HCEC 1CT (cell line): ENCODE results near the gene KLF13.

Experiments
- DNase-seq: peaks from one replicate; pipeline ENCODE4 v3.0.0-alpha.2; 2017

KLF13 gene

DNA sequence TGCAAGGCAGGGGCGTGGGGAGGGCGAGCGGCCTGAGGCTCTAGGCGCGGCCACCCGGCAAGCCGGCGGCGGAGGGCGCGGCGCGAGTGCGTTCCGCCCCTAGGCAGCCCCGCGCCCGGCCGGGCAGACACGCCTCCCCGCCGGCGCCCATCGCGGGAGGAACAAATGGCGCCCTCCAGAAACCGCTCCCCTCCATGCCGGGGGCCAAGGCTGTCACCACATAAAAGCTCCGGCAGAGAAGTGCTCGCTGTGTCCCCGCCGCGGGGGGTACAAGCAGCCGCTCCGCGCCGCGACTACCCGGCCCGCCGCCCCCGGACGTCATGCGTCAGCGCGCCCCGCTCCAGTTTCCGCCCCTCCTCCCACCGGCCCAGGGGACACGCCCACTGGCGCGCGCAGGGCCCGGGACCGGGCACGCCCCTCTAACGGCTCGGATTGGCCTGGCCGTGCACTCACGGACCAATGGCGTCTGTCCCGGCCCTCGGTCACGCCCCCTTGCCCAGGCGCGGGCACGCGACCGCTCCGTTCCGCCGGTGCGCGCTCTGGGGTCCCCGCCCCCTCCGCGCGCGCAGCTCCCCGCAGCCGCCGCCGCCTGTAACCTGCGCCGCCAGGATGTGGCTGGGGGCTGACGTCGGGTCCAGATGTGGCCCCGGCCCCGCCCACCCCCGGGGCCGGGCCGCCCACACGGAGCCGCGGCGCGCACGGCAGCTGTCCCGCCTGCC lies at the start of gene KLF13:
Gene KLF13 (plus strand): TSS at position 680 of the 719 bp plus-strand sequence. CDS start 378 bp downstream, outside the sequence.
- DNase-seq, result peak; percentile 97

DNA sequence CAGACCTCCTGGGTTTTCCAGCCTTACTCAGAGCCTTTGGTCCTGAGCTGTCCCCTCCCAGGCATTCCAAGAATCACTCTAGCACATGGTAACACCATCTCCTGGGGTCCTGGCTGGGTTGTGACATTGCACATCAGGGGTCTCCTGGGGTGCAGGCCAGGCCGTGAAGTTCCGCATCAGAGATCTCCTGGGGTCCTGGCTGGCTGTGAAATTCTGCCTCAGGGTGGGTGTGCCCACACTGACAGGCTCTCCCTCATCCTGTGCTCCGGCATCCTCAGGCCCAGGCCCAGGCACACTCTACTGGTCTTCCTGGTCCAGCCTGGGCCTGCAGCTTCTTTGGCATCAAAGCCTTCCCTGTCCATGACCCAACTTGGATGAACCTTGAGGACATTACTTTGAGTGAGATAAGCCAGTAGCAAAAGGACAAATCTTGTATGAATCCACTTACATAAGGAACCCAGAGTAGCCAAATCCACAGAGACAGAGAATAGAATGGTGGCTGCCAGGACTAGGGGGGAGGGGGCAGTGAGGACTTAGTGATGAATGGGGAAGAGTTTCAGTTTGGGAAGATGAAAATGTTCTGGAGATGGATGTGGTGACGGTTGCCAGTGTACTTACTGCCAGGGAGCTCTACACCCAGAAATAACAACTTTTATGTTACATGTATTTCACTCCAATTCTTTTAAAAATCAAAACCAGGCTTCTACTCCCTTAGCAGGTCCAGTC lies 49.1 kb upstream of the KLF13 start:
- DNase-seq, result no peak

DNA sequence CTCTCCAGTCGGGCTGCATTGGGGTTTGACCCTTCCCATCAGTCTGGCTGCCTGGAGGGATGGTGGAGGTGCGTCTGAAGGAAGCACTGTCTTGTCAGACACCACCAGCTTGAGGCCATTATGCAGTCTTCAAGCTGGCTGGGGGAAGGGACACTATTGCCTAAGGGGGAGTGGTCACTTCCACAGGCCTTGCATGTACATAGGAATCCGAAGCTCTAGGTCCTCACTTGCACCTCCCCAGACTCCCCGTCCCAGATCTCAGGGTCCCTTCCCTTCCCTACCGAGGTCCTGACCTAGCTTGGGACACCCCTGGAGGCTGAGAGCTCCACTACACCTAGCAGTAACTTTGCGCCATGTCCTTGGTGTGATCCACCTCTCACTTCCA lies 48.6 kb upstream of the KLF13 start:
- DNase-seq, result no peak

DNA sequence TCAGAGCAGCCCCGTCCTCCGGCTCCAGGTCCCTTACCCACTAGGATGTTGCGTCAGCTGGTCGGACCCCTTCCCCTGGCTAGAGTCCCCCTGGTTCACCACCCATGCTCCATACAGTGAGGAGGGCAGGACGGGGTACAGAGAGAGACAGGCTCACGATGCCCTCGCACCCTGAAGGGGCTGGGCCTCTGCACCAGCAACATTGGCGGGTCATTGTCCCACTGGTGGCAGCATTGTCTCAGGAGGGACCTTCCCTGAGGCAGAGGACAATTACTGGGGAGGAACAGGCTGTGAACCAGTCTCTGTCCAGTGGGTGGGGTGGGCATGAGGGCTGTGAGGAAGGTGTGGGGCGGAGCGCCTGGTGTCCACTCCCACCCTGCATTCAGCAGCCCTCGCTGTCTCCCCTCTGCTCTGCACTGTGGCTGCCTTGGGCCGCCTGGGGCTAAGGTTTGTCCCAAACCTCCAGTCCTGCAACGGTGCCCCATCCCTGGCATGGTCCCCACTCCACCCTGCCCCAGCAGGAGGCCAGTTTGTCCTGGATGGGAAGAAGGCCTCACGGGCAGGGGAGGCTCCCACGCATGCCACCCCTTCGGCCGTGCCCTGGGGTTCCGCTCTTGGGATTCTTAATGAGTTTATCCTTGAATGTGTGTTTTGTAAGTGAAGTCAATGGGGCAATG lies 48.0 kb upstream of the KLF13 start:
- DNase-seq, result no peak

DNA sequence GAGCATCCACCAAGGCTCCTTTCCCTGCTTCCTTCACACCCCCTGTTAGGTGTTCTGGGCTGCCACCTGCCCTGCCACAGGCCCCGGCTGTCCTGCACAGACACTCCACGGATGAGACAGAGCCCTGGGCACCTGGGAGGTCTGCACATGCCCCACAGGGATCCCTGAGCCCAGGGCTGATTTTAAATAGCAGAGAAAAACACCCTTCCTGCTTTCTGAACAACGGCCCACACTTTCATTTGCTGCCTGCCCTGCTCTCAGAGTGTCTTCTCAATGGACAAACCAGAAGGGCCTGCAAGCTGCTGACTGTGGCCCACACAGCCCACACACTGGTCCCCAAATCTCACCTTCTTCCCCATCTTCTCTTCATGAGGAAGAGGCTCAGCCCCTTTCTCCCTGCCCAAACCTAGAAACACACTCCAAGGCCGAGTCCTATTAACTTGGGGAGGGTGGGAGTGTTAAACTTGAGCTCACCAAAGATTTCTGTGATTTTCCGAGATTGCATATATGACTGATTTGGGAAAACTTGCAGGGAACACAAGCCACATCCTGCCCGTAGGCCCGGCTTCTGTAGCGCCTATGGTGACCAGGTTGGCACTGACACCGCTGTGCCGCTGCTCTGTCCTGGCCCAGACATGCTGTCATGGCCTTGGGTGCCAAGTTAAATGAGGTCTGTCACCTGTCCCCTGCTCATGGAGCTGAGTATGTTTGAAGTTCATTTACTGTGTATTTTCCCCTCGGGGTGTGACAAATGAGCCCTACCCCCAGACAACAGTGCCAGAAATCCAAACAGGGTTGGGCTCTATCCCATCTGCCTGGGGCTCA lies 47.2 kb upstream of the KLF13 start:
- no peak for DNase-seq

DNA sequence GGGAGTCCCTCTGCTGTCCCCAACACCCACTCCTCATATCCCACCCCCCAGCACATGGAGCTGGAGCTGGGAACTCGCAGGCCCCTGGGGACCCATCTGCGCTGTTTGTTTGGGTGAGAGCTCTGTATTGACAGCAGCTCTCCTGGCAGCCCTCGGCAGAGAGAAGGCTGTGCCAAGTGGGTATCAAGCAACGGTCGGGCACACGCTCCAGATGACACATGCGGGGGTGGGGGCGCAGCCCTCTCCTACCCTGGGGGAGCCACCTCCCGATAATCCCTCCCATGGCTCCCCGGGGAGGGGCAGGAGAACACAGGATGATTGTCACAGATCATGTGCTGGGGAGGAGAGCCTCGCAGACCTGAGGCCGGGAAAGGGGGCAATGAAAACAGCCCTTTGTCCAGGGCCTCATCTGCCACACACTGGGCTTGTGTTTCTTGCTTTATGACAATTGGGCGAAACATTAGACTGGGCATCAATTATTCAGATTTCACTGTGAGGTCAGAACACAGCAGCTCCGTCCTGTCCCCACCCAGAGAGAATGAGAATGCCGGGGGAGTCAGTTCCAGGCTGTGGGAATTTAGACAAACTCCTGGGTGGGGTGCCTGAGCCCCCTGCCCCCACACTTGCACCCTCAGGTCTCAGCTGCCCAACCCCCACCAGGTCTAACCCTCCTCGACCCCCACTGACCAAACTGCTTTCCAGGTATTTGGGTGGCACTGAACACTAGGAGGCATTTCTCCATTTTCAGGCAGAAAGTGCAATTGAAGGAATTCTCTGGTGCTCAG lies 46.4 kb upstream of the KLF13 start:
- DNase-seq, result no peak

DNA sequence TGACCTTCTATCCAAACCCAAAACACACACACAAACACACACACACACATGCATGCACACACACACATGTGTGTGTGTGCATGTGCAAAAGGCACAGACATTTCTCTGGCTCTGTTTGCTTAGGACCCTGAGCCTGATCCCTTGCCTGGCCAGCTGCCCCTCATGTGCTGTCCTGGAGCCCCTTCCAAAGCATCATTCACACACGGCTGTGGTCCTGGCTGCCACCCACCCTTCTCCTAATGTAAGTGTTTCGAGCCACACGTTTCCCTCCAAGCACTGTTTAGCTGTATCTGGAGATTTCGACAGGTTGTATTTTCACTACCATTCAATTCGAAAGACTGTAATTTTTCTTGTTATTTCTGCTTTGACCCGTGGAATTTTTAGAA lies 45.8 kb upstream of the KLF13 start:
- no peak for DNase-seq

DNA sequence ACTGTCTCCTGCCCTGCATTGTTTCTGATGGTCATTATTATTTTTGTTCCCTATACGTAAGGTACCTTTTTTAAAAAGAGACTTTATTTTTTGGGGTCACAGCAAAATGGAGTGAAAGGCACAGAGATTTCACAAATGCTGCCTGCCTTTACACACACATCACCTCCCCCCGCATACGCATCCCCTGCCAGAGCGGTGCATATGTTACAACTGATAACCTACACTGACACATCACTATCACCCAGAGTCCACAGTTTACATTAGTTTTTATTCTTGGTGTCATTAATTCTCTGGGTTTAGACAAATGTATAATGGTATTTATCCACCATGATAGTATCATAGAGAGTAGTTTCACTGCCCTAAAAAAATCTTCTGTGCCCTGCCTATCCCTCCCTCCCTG lies 43.6 kb upstream of the KLF13 start:
- no peak for DNase-seq

DNA sequence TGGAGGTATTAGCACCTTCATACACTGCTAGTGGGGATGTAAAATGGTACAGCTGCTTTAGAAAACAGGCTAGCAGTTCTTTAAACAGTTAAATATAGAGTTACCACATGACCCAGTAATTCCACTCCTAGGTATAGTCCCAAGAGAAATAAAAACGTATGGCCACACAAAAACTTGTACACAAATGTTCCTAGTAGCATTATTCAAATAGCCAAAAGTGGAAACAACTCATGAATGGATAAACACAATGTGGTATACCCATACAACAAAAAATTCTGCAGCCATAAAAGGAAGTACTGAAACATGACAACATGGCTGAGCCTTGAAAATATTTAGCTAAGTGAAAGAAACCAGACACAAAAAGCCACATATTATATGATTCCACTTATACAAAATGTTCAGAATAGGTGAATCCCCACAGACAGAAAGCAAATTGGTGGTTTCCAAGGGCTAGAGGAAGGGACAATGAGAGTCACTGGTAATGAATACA lies 40.8 kb upstream of the KLF13 start:
- no peak for DNase-seq

DNA sequence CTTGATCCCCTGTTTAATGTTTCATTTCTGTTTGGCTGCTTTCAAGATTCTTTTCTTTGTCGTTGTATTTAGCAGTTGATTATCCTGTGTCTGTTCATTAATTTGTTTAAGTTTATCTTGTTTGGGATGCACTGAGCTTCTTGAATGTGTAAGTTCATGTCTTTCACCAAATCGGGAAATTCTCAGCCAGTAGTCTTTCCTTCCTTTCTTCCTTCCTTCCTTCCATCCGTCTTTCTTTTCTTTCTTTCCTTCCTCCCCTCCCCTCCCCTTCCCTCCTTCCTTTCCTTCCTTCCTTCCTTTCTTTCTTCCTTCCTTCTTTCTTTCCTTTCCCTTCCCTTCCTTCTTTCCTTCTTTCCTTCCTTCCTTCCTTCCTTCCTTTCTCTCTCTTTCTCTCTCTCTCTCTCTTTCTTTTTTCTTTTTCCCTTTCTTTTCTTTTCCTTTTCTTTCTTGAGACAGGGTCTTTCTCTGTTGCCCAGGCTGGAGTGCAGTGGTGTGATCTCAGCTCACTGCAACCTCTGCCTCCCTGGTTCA lies 35.5 kb upstream of the KLF13 start:
- DNase-seq, result no peak

DNA sequence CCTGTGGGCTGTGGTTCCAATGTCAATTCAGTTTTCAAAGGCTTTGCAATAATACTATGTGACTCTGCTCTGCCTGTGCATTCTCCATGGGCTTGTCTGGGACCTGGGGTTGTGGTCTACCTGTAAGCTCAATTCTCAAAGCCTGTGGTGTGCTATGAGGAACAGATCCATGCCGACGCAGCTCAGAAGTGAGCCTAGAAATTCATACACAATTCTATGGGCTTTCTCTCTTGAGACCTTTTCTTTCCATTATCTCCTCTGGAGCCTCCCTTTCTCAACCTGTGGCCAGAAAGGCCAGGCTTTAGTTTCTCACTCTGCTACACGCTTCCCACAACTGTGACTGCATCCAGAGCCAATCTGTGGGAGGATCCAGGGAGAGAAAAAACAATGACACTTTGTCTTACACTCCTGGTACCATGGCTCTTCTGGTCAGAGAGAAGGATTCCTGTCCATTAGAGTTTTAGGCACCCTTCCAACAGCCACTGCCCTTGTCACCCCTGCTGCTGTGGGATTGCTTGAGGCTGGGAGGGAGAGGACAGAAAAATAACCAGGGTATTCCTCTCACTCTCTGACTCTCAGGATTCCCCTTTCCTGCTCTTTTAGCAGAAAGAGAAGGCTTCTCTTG lies 34.1 kb upstream of the KLF13 start:
- DNase-seq, result no peak

DNA sequence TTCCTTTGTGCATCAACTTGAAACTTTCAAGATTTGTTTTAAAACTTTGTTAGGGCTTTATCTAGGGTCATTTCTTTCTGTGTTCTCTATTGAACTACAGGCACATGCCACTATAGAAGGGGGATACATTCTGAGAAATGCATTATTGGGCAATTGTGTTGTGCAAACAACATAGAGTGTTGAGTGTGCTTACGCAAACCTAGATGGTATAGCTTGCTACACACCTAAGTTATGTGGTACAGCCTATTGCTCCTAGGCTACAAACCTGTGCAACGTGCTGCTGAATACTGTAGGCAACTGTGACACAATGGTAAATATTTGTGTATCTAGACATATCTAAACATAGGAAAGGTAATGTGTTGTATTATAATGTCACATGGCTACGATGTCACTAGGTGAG lies 33.0 kb upstream of the KLF13 start:
- DNase-seq, result no peak

DNA sequence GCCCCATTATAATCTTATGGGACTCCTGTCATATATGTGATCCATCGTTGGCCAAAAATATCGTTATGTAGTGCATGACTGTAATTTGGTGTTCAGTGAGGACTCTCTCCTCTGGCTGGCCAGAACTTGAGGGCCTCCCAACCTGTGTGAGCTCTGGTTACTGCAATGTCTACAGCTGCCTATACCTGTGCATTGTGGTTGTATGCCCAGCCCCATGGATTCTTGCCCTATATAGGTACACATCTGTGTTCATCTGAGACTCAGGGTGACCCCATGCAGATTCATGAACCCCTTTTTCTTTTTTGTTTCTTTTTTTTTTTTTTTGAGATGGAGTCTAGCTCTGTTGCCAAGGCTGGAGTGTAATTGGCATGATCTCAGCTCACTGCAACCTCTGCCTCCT lies 32.6 kb upstream of the KLF13 start:
- no peak for DNase-seq

DNA sequence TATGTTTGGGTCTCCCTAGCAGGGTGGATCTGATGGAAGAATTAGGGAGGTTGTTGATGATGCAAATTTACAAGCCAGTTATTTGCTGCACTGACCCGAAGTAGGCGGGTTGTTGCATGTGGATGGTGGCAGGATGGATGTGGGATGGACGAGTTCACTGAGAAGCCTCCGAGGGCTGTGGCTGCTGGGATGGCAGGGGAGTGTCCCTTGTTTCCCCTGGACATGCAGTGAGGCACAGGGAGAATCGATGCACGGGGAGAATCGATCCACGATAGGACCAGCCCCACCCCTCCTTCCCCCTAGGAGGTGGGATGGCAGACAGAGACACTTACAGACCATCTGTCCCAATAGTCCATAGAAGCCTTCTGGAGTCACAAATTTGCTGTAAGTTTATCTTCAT lies 31.0 kb upstream of the KLF13 start:
- no peak for DNase-seq

DNA sequence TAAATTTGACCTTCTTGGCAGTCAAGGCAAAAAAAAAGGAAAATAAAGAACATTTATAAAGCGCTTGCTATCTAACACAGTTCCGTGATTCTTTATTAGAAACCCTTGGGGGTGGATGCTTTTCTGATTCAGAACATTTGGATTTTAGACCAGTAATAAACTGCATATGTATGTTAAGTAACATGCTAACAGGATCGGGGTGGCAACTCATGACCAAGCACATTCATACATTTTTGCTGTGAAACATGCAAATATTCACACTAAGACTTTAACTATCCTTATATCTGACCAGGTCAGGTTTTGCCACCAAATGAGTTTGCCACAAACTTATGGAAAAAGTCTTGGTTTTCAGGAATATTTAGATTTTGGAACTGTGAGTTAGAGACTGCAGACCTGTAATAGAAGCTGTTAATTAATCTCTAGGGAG lies 30.4 kb upstream of the KLF13 start:
- DNase-seq, result no peak

DNA sequence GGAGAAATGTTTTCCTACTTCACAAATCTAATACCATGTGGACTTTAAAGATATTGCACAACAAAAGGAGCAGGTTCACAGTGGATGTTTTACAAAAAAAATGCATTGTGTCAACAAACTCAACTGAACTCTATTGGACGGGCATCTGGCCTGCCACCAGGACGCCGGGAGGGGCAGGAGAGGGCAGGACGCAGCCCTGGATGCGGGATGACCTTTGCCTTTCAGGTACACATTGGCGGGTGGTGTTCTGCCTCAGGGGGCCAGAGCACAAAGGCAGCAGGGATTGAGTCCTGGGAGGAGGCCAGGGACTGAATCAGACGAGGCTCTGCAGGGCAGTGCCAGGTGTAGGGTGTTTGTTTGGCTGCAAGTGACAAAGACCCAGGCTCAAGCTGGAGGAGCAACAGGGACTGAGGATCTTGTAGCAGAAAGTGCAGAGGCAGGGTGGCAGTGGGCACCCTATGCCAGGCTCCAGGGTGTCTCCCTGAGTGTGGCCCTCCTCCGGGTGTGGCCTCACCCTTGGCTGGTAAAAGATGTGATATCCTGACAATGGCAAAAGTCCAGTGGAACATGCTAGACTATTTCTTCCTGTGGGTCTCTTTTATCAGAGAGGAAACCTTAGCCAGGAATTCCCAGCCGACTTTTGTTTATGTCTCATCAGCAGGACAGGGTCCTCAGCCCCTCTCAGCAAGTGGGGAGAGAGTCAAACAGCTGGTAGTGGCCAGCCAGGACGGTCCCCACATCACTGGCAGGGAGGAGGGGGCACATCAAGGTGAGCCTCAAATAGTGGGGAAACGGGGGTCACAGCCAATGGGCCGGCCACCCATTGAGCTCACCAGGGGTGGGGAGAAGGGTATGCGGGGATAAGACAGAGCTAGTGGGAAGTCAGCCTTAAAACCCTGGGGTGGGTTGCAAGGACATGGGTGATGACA lies 29.7 kb upstream of the KLF13 start:
- no peak for DNase-seq

DNA sequence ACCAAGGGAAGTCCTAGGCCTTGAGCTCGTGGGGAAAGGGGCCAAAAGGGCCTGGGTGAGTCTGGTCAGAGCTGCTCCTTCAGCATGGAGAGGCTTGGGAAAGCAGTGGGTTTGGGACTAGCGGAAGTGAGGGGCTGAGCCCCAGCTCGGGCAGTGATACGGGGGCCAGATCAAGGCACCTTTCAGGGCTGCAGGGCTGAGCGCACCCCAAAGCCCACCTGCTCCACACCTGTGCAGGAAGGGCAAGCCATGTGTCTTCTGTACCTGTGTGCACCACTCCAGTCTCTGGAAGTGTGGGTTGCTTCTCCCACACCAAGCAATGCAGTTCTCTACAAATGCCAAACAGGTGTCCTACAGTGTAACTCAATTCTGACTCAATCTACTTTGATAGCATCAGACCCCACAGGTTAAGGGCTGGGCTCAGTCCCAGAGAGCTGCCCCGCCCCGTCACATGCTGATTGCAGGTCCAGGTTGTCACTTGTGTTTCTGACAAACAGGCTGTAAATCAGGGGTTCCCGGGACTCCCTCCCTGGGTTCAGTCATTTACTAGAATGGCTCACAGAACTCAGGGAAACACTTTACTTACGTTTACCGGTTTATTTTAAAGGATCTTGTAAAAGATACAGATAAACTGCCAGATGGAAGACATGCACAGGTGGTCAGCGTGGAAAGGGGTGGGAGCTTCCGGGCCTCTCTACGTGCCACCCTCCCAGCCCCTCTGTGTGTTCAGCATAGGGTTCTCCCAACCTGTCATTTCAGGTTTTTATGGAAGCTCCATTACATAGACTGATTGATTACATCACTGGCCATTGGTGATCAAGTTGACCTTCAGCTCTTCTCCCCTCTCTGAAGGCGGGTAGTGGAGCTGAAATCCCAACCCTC lies 28.8 kb upstream of the KLF13 start:
- DNase-seq, result no peak

DNA sequence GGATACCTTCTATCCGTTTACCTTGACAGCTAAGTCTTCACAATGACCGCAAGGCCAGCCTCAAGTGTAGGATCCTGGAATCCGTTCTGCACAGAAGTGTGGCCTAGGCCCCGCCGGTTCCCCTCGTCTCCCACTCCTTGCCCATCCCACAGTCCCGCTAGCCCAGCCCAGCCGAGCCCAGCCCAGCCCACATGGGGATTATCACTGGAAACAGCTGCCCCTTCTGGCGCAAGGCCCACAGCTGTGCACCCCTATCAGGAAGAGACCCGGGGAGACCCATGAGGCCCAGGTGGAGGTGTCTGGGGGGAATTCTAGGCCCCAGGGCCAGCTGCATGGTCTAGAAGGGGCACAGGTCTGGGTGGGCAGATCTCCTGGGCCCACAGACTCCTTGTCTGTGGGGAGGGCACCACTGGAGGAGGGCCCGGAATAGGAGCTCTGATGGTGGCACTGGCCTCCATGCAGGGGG lies 27.9 kb upstream of the KLF13 start:
- no peak for DNase-seq

DNA sequence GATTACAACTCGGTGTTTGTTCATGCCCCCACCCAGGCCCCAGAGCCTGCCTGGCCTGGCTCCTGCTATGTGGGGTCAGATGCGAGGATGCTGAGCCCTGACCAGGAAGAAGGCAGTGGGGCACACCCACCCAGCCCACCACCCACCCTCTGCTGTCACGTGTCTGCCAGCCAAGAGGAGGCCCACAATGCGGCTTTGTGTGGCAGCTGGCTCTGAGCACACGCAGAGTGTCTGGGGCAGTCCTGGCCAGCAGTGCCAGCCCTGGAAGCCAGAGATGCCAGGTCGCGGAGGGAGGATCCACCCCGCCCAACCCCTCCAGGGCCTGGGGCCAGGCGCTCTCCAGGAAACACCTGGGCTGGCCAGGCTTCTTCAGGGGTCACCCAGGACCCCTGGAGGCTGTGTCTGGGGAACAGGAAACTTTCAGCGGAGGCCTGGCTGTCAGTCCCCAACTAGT lies 26.4 kb upstream of the KLF13 start:
- DNase-seq, result no peak
